Measurements from ENCODE around the gene YY1.

DNA sequence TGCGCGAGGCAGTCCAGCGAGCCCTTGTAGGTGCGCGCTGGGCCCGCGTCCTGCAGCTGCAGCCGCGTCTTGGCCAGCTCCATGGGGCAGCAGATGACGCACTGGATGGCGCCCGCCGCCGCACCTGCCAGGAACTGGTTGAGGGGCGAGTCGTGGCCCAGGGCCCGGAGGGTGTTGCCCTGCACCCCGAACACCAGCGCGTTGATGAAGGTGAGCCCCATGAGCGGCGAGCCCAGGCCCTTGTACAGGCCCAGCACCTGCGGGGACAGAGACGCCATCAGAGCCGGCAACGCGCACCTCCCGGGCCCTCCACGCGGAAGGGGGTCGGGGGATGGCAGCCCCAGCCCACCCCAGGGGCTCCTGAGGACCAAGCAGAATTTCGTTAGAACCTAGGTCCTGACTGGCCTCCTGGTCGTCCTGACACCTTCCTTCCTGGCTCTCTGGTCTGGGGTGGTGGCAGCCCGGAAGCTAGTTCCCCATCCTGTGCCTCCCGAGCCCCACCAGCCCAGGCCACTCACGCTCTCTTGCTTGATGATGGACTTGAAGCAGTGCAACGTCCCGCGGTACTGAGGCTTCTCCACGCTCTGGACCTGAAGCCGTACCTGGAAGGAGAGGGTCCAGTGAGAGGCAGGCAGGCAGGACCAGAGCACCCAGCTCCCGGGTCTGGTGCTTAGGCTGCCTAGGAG, 54.0 kb downstream of the YY1 start:
- TF ChIP-seq EZH2 (IDR thresholded peaks at IDR 0.05; ENCODE audit: low read depth, unreplicated experiment), result no peak
- TF ChIP-seq, protein P1, sequence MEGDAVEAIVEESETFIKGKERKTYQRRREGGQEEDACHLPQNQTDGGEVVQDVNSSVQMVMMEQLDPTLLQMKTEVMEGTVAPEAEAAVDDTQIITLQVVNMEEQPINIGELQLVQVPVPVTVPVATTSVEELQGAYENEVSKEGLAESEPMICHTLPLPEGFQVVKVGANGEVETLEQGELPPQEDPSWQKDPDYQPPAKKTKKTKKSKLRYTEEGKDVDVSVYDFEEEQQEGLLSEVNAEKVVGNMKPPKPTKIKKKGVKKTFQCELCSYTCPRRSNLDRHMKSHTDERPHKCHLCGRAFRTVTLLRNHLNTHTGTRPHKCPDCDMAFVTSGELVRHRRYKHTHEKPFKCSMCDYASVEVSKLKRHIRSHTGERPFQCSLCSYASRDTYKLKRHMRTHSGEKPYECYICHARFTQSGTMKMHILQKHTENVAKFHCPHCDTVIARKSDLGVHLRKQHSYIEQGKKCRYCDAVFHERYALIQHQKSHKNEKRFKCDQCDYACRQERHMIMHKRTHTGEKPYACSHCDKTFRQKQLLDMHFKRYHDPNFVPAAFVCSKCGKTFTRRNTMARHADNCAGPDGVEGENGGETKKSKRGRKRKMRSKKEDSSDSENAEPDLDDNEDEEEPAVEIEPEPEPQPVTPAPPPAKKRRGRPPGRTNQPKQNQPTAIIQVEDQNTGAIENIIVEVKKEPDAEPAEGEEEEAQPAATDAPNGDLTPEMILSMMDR (conservative IDR thresholded peaks at IDR 0.05; ENCODE audit: low read depth in 2 of 2), result no peak
- TF ChIP-seq POLR2AphosphoS5 (IDR thresholded peaks at IDR 0.05; ENCODE audit: low read depth), result no peak
- TF ChIP-seq CREB1 (CRISPR knock-in tag; IDR thresholded peaks at IDR 0.05; ENCODE audit: low read depth), result no peak
- no peak for TF ChIP-seq EZH2phosphoT487 (IDR thresholded peaks at IDR 0.05; ENCODE audit: unreplicated experiment)
- TF ChIP-seq JUNB (IDR thresholded peaks at IDR 0.05; ENCODE audit: unreplicated experiment), result no peak
- no peak for TF ChIP-seq STAT1 (IDR thresholded peaks at IDR 0.05; ENCODE audit: unreplicated experiment)
- TF ChIP-seq, protein P2, sequence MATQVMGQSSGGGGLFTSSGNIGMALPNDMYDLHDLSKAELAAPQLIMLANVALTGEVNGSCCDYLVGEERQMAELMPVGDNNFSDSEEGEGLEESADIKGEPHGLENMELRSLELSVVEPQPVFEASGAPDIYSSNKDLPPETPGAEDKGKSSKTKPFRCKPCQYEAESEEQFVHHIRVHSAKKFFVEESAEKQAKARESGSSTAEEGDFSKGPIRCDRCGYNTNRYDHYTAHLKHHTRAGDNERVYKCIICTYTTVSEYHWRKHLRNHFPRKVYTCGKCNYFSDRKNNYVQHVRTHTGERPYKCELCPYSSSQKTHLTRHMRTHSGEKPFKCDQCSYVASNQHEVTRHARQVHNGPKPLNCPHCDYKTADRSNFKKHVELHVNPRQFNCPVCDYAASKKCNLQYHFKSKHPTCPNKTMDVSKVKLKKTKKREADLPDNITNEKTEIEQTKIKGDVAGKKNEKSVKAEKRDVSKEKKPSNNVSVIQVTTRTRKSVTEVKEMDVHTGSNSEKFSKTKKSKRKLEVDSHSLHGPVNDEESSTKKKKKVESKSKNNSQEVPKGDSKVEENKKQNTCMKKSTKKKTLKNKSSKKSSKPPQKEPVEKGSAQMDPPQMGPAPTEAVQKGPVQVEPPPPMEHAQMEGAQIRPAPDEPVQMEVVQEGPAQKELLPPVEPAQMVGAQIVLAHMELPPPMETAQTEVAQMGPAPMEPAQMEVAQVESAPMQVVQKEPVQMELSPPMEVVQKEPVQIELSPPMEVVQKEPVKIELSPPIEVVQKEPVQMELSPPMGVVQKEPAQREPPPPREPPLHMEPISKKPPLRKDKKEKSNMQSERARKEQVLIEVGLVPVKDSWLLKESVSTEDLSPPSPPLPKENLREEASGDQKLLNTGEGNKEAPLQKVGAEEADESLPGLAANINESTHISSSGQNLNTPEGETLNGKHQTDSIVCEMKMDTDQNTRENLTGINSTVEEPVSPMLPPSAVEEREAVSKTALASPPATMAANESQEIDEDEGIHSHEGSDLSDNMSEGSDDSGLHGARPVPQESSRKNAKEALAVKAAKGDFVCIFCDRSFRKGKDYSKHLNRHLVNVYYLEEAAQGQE (IDR thresholded peaks at IDR 0.05; ENCODE audit: unreplicated experiment), result no peak
